Left colon (tissue), 2 donors: ENCODE measurements around the gene CMYA5. TPM values are rescaled to one million over a fixed set of nuclear protein-coding genes. Genes with fewer than 3 reads are reported as not detected.

Experiments
- ATAC-seq: fragments of 200-7000 bp; cut with Tn5 transposase; one replicate; pipeline ENCODE4 v1.9.1; 2020; ENCODE audit warnings: mild to moderate bottlenecking, moderate library complexity
- DNase-seq, 2 donors: peaks; one replicate each; pipeline ENCODE4 v3.0.0-alpha.2; 2020
- intact Hi-C, 2 donors: fragments of 100-400 bp; cut with DNase I in 1 of 2; cut with micrococcal nuclease in 1 of 2; formaldehyde crosslinking; loops; one replicate each; pipeline versions ENCODE4 v1.11.2 to v1.14.0; 2022; cut with DNase I, micrococcal nuclease
- total RNA-seq, 2 donors: library from RNA; stranded (reverse); fragmentation: NEBNext Ultra II Directional; extraction: Animal tissue kit (Norgen Biotek cat#: 25700); gene quantifications; one replicate each; pipeline ENCODE4 v1.2.1, GENCODE V29; 2021
- donor health status: DM: no; HTN: no; CAD: no.
- donor health status: DM: yes; HTN: yes; CAD: no.

CMYA5 gene
- total RNA-seq, 2 donors from 2014 or later = 0.31 to 0.70 TPM

DNA sequence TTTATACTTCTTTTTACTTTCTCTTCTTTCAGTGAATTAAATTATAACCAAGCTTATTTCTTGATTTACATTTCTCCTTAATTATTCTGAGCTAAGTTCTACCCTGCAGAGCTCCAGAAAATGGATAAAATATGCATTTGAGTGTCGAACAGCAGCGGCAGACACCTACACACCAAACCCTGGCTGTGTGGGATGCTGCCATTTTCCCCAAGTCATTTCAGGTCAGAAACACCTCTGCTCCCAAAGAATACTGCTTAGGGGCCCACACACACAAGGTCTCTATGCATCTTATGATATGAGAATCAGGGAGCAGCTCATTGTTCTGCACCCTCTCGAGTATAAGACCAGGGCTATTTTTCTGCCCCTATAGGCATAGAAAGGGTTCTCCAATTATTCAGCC lies 122.3 kb downstream of the CMYA5 start:
- intact Hi-C loops = no loop called here

DNA sequence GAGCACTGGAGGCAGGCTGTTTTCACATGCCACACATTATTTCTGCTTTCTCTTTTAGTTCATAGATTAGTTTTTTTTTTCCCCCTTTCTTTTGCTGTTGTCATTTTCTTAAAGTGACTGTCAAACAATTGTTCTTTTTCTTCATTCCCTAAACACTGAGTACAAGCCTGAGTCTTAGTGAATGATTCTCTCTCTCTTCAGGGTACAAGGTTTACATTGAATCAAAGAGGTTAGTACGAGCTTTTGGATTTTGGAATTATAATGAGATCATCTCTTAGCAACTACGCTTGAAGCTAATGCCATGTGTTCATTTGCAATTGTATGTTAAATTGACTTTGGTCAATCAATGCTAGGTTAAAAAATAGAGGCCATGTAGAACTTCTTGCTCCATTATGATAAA lies 125.1 kb downstream of the CMYA5 start:
- intact Hi-C loops = no loop called here
- ATAC-seq (no peak), DNase-seq (no peak)

More for the DNA sequence above, 122.3 kb downstream of the CMYA5 start:
- no peak for ATAC-seq
- DNase-seq = no peak

DNA sequence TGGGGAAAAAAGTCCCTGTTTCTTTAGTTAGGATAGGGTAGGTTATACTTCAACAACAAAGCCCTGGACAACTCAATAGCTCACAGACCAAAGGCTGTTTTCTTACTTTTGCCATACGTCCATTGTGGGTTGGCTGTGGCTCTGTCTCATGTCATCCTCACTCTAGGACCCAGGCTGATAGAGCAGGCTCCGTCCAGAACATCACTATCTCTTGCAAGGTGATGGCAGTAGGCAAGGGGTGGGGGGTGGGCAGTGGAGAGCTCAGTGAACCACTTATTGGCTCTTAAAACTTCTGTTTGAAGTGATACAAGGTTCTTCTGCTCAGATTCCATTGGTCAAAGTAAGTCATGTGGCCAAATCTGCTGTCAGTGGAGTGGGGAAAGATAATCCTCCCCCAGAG lies 126.4 kb downstream of the CMYA5 start:
- intact Hi-C loops = no loop called here
- DNase-seq (no peak), ATAC-seq (no peak)

DNA sequence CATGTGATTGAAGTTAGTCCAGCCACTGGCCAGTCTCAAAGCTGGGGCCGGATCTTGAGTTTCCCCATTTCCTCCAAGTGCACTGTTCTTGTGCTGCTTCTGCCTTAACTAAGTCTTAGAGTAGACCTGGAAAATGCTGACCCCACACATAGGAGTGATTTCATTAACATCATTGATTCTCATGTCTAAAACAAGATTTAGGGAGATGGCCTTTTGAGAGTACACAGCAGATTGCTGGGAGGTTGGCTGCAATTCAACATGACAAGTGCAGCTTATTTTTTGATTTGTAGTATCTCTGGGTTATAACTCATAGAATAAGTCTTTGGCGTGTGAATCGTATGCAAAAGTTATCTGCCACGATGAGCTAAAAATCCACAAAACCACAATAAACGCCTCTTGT lies 131.0 kb downstream of the CMYA5 start:
- intact Hi-C loops = no loop called here
- no peak for ATAC-seq
- no peak for DNase-seq

DNA sequence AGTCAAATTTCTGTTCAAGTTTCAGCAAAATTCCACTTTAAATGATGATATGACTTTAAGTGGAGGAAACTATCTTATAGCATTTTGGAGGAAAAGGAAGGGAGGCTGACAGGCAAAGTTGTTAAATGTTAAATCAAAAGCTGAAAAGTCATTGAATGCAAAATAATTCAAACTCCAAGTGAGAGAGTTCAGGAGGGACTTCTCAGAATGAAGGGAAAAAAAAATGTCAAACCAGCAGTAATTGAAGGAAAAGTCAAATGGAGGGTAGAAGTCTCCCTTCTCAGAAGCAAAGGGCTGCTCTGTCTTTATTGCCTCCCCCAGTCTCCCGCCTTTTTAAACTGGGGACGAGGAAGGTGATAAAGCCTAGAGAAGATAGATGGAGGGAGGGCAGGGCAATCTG lies 134.8 kb downstream of the CMYA5 start:
- DNase-seq (no peak), ATAC-seq (no peak)
- intact Hi-C loops = no loop called here

DNA sequence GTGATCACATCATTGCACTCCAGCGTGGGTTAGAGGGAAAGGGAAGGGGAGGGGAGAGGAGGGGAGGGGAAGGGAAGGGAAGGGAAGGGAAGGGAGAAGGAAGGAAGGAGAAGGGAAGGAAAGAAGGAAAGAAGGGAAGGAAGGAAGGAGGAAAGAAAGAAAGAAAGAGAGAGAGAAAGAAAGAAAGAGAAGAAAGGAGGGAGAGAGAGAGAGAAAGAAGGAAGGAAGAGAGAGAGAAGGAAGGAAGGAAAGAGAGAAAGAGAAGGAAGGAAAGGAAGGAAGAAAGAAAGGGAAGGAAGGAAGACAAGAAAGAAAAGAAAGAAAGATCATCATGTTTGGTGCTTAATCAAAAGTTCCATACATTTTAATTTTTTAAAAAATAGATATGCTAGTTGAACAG lies 136.2 kb downstream of the CMYA5 start:
- DNase-seq = no peak
- intact Hi-C loops = no loop called here
- no peak for ATAC-seq

DNA sequence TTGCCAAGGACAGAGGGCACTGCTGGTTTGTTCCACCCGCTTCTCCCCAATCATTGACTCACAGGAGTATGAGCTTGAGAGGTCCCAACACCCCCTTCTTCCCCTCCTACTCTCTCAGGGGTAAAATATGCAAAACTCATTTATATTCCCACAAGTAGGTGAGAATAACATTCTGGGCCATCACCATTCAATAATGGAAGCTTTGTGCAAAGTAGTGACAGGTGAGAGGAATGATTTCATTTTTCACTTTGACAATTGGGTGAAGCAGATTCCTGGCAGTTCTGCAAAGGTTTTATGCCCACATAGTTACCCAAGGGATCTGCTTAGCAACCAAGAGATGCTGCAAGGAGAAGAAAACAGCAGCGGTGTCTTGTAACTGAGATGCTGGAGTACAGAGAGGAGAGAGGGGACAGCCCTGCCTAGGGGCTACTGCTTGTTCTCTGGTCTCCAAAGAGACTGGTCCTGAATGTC lies 137.6 kb downstream of the CMYA5 start:
- DNase-seq (no peak), ATAC-seq (no peak)
- intact Hi-C loops = no loop called here

DNA sequence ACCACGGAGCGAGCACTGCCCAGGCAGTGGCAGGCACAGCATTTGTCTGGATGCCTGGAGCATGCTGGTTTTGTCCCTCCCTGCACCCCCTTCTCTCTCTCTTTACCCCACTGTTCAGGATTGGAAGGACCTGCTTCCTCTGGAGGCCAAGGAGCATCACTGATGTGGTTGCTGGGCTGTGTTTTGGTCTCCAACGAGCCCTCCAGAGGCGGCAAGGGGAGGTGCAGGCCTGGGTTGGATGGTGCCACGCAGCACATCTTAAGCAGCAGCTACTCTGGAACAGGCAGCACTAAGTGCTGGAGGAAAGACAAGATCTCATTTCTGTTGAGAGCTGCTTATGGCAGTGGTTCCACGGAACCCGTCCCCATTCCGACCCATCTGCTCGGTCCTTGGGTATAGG lies 139.6 kb downstream of the CMYA5 start:
- ATAC-seq = peak; percentile 40
- intact Hi-C loops = no loop called here

DNA sequence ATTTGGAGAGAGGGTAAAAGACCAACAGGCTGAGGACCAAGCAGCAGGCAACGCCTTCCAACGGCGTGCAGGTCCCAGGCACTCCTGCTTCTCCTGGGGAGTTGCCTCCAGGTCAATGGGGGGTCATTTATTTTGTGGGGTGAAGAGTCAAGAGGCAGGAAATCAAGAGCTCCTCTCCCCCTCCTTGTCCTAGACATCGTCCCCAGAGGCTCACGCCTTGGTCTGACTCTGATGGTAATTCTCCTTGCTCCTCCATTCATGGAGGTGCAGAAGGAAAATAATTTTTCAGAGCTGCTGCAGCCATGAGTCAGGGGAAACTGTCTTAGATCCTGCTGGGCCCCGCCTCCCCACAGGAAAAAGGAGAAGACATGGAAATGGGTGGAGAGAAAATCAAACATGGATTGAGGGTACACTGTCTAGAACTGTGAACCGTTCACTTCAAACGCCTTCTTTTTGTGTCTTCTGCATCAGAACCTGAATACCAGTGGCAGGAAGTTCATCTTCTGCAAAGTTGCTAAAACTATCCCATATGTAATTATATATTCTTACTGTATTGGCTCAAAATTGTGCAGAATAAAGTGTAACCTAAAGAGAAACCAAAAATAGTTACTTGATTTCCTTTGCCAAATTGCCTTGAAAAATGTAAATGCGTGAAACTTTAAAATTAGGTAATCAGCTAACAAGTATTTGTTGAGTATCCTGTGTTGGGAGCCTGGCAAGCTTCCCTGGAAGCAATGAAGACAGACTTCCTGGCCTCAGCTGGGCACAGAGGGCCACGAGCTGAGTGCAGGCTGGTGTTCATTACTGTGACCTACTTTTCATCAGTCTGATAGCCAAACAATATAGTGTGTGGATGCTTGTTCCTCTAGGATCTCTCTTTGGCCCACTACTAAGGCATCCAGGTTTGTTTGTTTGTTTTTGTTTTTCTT lies 142.0 kb downstream of the CMYA5 start:
- no peak for ATAC-seq
- intact Hi-C loops = no loop called here
- DNase-seq = no peak

More for the DNA sequence above, 139.6 kb downstream of the CMYA5 start:
- no peak for DNase-seq

DNA sequence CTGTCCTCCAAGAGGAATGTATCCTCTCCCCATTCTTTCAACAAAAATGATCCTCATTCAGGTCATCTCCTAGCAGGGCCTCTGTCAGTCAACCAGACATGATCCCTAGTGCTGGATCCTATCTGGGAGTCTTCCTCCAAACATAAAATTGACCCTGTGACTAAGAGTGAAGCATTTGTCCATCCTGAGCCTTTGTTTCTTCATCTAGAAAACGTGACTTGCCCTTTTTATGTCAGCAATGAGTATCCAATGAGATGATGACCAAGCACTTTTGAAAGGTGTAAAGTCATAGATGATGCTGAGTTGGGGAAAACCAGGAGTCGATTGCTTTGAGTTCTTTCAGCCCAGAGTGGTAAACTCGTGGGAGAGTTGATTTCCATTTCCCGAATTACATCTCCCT lies 143.3 kb downstream of the CMYA5 start:
- no peak for DNase-seq
- intact Hi-C loops = no loop called here
- ATAC-seq = no peak

DNA sequence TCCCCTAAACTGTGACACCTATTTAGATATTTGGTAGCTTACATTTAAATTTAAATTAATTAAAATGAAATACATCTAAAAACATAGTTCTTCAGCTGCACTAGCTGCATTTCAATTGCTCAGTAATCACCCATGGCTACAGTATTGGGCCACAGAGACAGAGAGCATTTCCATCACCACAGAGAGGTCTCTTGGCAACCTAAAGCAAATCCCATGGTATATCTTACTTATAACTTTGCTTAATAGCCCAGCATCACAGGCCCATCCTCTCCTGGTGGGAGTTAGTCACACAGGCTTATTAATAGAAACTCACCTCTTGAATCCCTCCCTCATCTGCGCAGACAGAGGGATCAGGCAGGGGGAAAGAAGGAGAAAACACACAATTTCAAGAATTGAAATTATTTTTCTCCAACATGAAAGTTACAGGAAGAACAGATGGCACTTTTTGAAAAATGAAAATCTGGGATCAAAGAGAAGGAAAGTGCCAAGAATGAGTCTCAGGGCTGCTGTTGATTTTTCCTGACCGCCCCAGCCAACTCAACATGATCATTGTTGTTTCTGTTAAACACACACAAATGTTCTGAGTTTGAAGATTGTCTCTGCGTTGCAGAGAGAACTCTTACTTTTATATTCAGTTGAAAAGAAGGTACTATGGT lies 144.6 kb downstream of the CMYA5 start:
- DNase-seq (no peak), ATAC-seq (no peak)
- intact Hi-C loops = no loop called here

DNA sequence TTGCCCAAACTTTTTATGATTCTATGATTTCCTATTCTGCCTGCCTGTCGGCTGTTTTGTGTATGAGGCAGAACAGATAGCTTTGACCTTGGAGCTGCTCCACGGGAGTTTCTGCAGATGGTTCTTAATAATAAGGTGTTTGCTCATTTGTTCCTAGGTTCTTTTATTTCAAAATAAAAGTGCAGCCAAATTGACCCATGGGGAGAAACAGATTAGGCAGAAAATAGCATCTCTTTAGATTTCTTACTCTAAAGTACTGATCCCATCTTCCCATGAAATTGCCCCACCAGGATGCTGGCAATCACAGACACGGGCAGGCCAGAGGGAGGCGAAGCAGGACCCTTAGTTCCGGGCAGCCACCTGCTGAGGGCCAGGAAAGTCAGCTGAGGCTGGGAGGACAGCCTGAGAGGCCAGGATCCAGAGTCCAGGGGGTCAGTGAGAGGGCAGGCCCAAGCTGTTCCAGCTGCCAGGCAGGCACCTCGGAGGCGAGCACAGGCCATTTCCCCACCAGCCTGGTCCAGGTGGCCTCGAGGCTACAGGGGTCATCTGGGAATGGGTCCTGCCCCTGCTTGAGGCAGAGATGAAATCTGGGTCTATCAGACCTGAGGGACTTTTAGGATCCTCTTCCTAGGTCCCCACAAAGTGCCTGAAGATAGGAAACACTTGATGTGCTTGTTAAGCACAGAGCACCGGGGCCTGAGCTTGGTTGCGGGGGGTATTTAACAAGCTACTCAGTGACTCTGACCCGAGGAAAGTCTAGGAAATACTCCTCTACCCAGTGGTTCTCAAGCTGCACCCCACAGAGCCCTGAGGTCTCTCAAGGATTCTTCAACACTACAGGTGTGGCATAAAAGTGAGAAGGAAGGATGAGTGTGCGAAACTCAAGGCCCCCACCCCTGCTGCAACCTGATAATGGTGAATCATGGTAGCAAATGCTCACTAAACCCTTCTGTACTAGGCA lies 145.4 kb downstream of the CMYA5 start:
- no peak for ATAC-seq
- intact Hi-C loops = no loop called here
- DNase-seq = no peak

DNA sequence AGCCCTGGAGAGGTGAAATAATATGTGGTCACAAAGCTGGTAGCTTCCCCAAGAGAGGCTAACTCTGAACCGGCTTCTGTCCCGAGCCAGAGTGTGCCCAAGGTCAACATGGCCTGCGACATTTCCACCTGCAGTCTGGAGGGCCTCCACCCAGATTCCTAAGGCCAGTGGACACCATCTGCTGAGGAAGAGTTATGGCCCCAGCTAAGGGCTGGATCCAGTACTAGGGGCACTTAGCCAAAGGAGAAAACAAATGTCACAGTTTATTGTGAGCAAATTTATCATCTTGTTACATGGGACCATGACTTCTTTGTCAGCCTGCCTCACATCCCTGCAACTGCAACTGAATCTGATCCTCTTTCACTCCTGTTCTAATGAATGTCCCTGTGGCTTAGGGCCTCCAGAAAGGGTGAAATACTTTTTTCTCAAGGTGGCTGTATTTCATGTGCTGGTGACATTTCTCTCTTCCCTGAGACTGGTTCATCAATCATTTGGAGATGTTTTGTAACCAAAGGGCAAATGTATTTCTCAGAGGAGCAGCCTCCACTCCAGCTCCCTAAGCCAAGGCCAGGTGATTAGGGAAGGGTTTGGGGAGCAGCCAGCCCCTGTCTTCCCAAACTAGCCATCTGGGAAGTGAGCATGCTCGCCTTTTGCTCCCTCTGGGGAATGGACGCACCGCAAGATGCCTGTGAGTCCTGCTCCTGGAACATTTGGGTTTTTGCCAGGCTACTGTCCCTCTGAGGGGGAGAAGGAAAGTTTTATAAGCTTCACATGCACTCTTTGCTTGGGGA lies 148.3 kb downstream of the CMYA5 start:
- ATAC-seq = peak; percentile 51
- no peak for DNase-seq
- intact Hi-C loops = no loop called here

DNA sequence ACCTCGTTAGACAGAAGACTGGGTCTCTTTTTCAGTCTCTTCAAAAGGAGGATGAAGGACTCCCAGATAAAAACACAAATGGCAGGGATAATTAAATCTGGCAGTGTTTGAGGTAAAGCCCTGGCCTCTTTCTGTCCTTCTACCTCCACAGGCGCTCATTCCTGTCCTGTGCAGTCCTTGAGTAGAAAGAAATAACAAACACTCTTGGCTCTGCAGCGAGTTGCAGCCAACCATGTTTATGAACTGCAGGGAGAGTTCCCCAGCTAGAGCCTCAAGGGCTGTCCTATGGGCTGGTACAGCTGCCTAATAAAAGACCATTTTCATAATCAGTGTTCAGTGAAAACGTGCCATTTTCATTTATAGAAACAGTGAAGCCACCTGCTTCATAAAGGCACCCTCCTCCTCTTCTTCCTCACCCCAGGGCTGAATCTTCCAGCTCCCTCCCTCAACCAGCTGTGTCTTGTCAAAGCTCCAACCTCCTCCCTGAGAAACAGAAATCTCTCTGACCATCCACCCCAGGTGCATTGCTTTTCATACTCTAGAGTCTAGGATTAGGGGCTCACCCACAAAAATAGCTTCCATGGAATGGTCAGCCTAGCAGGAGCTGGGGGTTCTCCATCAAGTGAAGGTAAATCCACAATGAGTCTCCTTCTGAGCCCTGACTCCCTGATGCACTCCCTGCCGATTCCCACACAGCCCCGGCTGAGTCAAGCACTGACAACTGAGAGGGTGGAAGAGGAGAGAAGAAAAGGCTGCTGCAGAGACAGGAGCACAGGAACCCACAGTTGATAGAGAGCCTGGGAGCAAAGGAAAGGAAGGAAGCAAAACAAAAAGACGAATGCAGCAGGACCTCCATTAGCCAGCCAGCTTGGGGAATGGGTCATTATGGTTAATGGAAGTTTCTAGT lies 150.7 kb downstream of the CMYA5 start:
- ATAC-seq (no peak), DNase-seq (no peak)
- intact Hi-C loops = no loop called here

DNA sequence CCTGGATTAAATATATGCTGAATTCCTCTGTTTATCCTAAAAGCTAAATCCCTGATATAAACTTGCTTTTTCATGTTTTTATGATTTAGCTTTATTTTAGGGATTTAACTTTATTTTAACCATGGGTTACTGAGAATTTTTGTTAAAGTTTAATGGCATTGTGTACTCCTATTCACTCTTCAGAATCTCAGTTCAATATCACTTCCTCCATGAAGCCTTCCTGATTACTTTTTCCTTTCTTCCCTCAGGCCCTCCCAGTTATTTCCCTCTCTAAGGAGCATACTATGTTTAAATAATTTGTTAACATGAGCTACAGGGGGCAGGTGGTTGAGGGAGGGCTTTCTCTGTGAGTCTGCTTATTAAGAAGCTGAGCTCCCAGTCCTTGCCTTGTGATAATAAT lies 151.5 kb downstream of the CMYA5 start:
- intact Hi-C loops = no loop called here
- DNase-seq (no peak), ATAC-seq (no peak)

DNA sequence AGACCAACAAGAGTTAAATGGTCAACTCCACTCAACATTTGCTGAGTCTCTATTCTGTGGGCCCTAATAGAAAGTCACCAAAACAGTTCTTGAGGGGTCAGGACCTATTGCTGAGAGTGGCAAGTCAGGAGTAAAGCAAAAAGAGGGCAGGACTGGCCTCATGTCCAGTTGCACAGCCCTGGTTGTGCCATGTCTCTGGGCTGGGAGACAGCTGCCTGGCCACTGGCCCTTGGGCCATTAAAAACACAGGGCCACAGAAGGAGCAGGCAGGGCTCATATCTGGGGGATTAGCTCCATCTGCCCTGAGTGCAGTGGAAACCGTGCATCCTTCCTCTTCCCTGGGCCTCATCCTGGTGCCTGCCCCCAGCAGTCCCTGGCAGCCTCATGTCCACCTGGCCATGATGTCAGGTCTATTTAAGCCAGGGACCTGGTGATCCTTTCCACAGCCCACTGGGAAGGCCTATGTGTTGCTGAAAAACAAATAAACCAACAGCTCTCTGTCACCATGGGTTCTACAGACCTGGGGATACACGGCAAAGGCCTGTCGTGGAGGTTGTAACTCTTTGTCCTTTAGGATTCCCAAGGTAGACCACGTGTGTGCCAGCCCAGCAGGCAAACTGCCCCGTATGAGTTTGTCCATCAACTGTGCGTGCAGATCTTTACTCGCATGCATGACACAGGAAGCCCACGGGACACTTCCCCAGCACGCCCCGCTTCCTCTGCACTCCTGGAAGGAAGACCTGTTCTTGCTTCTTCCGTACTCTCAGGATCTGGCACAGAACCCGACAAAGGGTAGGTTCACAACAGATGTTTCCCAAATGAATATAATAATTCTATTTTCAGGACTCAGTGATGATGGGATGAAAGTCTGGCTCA lies 152.6 kb downstream of the CMYA5 start:
- no peak for ATAC-seq
- DNase-seq = no peak
- intact Hi-C loops = no loop called here

DNA sequence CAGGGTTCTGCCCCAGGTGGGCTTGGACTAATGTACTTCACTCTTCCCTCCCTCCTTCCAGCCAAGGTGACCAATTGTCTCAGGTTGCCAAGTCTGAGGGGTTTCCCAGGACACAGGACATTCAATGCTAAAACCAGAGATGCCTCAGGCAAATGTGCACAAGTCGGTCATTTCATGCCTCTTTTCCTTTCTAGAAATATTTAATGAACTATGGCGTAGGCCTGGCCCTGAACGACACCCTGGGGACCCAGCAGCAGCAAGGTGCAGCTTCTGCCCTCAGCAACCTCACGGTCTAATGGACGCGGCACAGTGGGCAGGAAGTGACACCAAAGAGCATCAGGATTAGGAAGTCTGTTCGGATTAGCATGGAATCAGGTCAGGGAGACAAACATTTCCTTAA lies 153.4 kb downstream of the CMYA5 start:
- intact Hi-C loops = no loop called here
- no peak for DNase-seq
- ATAC-seq = no peak
